MM.1S (cell line): ENCODE measurements around the gene ENTREP3.
A peak's percentile ranks its signal among the peaks of the same experiment; 100 is the strongest.
"Not testable (repeated sequence)": the region's sequence is repeated elsewhere in the genome, so short reads cannot be mapped to it uniquely, and the experiment has no call there.

Experiments
- DNase-seq: peaks from one replicate; pipeline ENCODE4 v3.0.0-alpha.2; 2015
- H2AFZ ChIP-seq: fragments of 300-600 bp; sonication (generic); 2 replicates; pipeline ENCODE4 v1.6.0; 2016; ENCODE audit warnings: antibody characterized with exemption, low read length
- H3F3A ChIP-seq: fragments of 300-600 bp; sonication (generic); 2 replicates; pipeline ENCODE4 v1.6.1; 2016; ENCODE audit warnings: mild to moderate bottlenecking, antibody characterized with exemption, low read length, moderate library complexity, mixed read lengths; ENCODE audit not compliant: insufficient read depth
- H3K27ac ChIP-seq: fragments of 300-600 bp; sonication (generic); 2 replicates; pipeline ENCODE4 v1.5.1; 2016; ENCODE audit warnings: mild to moderate bottlenecking, low read length
- H3K27me3 ChIP-seq: fragments of 300-600 bp; sonication (generic); replicated peaks from 2 replicates; pipeline ENCODE4 v1.6.0; 2016; ENCODE audit warnings: low read length; ENCODE audit not compliant: insufficient read depth
- H3K36me3 ChIP-seq: fragments of 300-600 bp; sonication (generic); replicated peaks from 2 replicates; pipeline ENCODE4 v1.6.1; 2016; ENCODE audit warnings: mild to moderate bottlenecking, low read length, mixed read lengths; ENCODE audit not compliant: insufficient read depth
- H3K4me1 ChIP-seq: fragments of 300-600 bp; sonication (generic); 2 replicates; pipeline ENCODE4 v1.6.1; 2016; ENCODE audit warnings: low read length, mixed read lengths
- H3K4me2 ChIP-seq: fragments of 300-600 bp; sonication (generic); 2 replicates; pipeline ENCODE4 v1.6.0; 2016; ENCODE audit warnings: low read depth, low read length
- H3K4me3 ChIP-seq: fragments of 300-600 bp; sonication (generic); 2 replicates; pipeline ENCODE4 v1.5.1; 2016; ENCODE audit warnings: low read length, mixed read lengths
- H3K79me2 ChIP-seq: fragments of 300-600 bp; sonication (generic); 2 replicates; pipeline ENCODE4 v1.6.1; 2016; ENCODE audit warnings: mixed run types, low read length, mixed read lengths
- H3K9ac ChIP-seq: fragments of 300-600 bp; sonication (generic); 2 replicates; pipeline ENCODE4 v1.6.1; 2016; ENCODE audit warnings: low read length, mixed read lengths
- H3K9me2 ChIP-seq: fragments of 300-600 bp; sonication (generic); replicated peaks from 2 replicates; pipeline ENCODE4 v1.6.1; 2016; ENCODE audit warnings: mild to moderate bottlenecking, low read length, mixed read lengths; ENCODE audit not compliant: insufficient read depth
- H3K9me3 ChIP-seq: fragments of 300-600 bp; sonication (generic); replicated peaks from 2 replicates; pipeline ENCODE4 v1.6.1; 2016; ENCODE audit warnings: mild to moderate bottlenecking, low read length, mixed read lengths; ENCODE audit not compliant: insufficient read depth
- H4K20me1 ChIP-seq: fragments of 300-600 bp; sonication (generic); 2 replicates; pipeline ENCODE4 v1.6.1; 2016; ENCODE audit warnings: mild to moderate bottlenecking, low read length, moderate library complexity, mixed read lengths; ENCODE audit not compliant: insufficient read depth
- CTCF ChIP-seq: fragments of 300-600 bp; sonication (generic); IDR thresholded peaks from 2 replicates; pipeline ENCODE4 v1.5.1; 2016; ENCODE audit warnings: antibody characterized with exemption, low read length, mixed read lengths
- EZH2 ChIP-seq: fragments of 300-600 bp; sonication (generic); optimal IDR thresholded peaks from 2 replicates; pipeline ENCODE3; 2017; ENCODE audit warnings: low read depth, mild to moderate bottlenecking, antibody characterized with exemption, low read length, mixed read lengths
- EZH2phosphoT487 ChIP-seq: fragments of 300-600 bp; sonication (generic); IDR thresholded peaks from 2 replicates; pipeline ENCODE4 v1.6.1; 2018; ENCODE audit warnings: antibody characterized with exemption, low read length

Gene ENTREP3

GRCh38 chr1:155219592-155220031 lies 35.7 kb downstream of the ENTREP3 start:
- Histone ChIP-seq H3F3A (peaks cover 6% of the 10 kb centered on the region; the same call in 1 of the 2 replicates), H3K9me2 (no peaks in the 10 kb centered on the region), H3K36me3 (no peaks in the 10 kb centered on the region), H3K9ac (no peak overlapping the region), H4K20me1 (no peaks in the 10 kb centered on the region), H3K27me3 (no peaks in the 10 kb centered on the region), H3K4me1 (peaks cover 6% of the 10 kb centered on the region; the same call in 1 of the 2 replicates), H3K4me3 (no peak overlapping the region), H3K9me3 (no peaks in the 10 kb centered on the region), H2AFZ (peak overlapping the region; percentile 32), H3K4me2 (peak overlapping the region; percentile 16; the same call in 1 of the 2 replicates), H3K27ac (no peak overlapping the region), H3K79me2 (no peaks in the 10 kb centered on the region)
- TF ChIP-seq CTCF = no peak
- no peak for TF ChIP-seq EZH2phosphoT487
- no peak for DNase-seq

GRCh38 chr1:155218854-155219591 lies 36.3 kb downstream of the ENTREP3 start:
- Histone ChIP-seq H4K20me1 (no peaks in the 10 kb centered on the region), H3K9me2 (no peaks in the 10 kb centered on the region), H3K4me3 (no peak overlapping the region), H3K9ac (no peak overlapping the region), H3K79me2 (no peaks in the 10 kb centered on the region), H3K27ac (no peak overlapping the region), H3K27me3 (no peaks in the 10 kb centered on the region), H3K9me3 (no peaks in the 10 kb centered on the region), H3F3A (0 out of 2 replicates have a peak, but pooled peaks cover 6% of the 10 kb centered on the region), H3K4me2 (peak overlapping the region; percentile 16; the same call in 1 of the 2 replicates), H3K4me1 (peaks cover 6% of the 10 kb centered on the region; the same call in 1 of the 2 replicates), H3K36me3 (no peaks in the 10 kb centered on the region), H2AFZ (peak overlapping the region; percentile 32)
- peak; percentile 42 for DNase-seq
- no peak for TF ChIP-seq EZH2phosphoT487
- TF ChIP-seq CTCF = no peak
- TF ChIP-seq EZH2 = no peak

- H3K36me3 ChIP-seq, H3K9ac ChIP-seq, H3K27me3 ChIP-seq, DNase-seq, H3K4me1 ChIP-seq, H3K79me2 ChIP-seq, H3K9me3 ChIP-seq, H2AFZ ChIP-seq, H3F3A ChIP-seq, H3K4me3 ChIP-seq, H3K4me2 ChIP-seq, H4K20me1 ChIP-seq, H3K27ac ChIP-seq, H3K9me2 ChIP-seq: not testable (repeated sequence)
Observed at GRCh38 chr1:155214702-155215101, 40.6 kb downstream of the ENTREP3 start.

- H3K36me3 ChIP-seq, H3K9me3 ChIP-seq, H3K79me2 ChIP-seq, H4K20me1 ChIP-seq, DNase-seq, H3K27ac ChIP-seq, H3K9me2 ChIP-seq, H3K4me2 ChIP-seq, H2AFZ ChIP-seq, H3K27me3 ChIP-seq, H3K9ac ChIP-seq, H3K4me3 ChIP-seq: not testable (repeated sequence)
- peaks cover 10% of the 10 kb centered on the region for H3F3A ChIP-seq
- peaks cover 11% of the 10 kb centered on the region for H3K4me1 ChIP-seq
Observed at GRCh38 chr1:155212051-155212440, 43.2 kb downstream of the ENTREP3 start.

DNA sequence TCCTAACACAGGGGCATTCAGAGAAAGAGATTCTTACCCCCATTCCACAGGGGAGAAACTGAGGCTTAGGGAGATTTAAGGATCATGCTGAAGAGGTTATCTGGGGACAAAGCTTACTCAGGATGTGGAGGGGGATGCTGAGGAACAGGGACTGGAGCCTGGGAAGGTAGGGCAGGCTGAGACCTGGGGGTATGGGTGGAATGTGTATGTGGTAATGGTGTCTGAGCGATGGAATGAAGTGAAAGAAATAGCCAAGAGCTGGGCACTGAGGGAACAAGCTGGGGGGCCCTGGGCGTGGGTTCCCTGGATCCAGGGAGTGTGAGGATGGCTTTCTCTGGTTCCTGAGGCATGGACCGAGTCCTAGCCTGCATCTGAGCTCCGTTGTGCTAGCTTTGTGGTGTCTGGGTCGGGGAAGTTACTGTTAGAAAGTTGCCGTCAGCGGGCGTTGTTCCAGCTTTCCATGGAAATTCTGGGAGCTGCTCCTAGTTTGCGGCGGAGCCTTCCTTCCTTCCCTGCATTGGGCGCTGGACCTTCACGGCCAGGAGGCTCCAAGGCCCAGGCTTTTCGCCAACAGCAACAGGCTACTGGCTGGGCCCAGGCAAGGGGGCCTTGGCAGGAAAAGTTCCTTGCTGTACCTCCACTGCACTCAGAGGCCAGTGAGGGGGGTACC lies 43.8 kb downstream of the ENTREP3 start:
- Histone ChIP-seq H3K4me1 (peaks cover 13% of the 10 kb centered on the region), H3F3A (peaks cover 10% of the 10 kb centered on the region)
- not testable (repeated sequence) for H2AFZ ChIP-seq, H3K36me3 ChIP-seq, H3K9me3 ChIP-seq, H3K9me2 ChIP-seq, DNase-seq, H3K79me2 ChIP-seq, H3K9ac ChIP-seq, H3K4me2 ChIP-seq, H3K27me3 ChIP-seq, H3K4me3 ChIP-seq, H3K27ac ChIP-seq, H4K20me1 ChIP-seq
